Activated CD4-positive, alpha-beta T cell treated with anti-CD3 and anti-CD28 coated beads, Interleukin-2, amount 10 ng/mL, durations not matched to agents 7 days and 5 days (primary cell): ENCODE measurements around the gene TRIOBP. TPM values are rescaled to one million over a fixed set of nuclear protein-coding genes. Genes with fewer than 3 reads are reported as not detected.
"Not testable (repeated sequence)": the region's sequence is repeated elsewhere in the genome, so short reads cannot be mapped to it uniquely, and the experiment has no call there.

Source experiments
- CTCF ChIA-PET: fragments of 350-600 bp; sonication (Branson Sonifier 250); formaldehyde crosslinking; loops from one replicate; lab custom pipeline; 2021; ENCODE audit warnings: antibody characterized with exemption; lab: Charles Lee
- POLR2A ChIA-PET: fragments of 350-600 bp; sonication (Branson Sonifier 250); formaldehyde crosslinking; loops from one replicate; lab custom pipeline; 2021; ENCODE audit warnings: antibody characterized with exemption; lab: Charles Lee
- DNase-seq: peaks from one replicate; pipeline ENCODE4 v3.0.0-alpha.2; 2020
- H3K27ac Mint-ChIP-seq: one replicate; pipeline ENCODE4 v1.8.0; 2021; ENCODE audit warnings: mild to moderate bottlenecking, moderate library complexity, mixed read lengths
- H3K27me3 Mint-ChIP-seq: one replicate; pipeline ENCODE4 v1.8.0; 2021; ENCODE audit warnings: mixed read lengths
- H3K36me3 Mint-ChIP-seq: one replicate; pipeline ENCODE4 v1.8.0; 2021; ENCODE audit warnings: low read depth, mixed read lengths
- H3K4me1 Mint-ChIP-seq: one replicate; pipeline ENCODE4 v1.8.0; 2021; ENCODE audit warnings: mixed read lengths
- H3K4me3 Mint-ChIP-seq: one replicate; pipeline ENCODE4 v1.8.0; 2021; ENCODE audit warnings: mild to moderate bottlenecking, moderate library complexity, mixed read lengths
- H3K9me3 Mint-ChIP-seq: one replicate; pipeline ENCODE4 v1.8.0; 2021; ENCODE audit warnings: mixed read lengths
- total RNA-seq, 2 experiments: library from RNA; stranded (reverse); gene quantifications; one replicate each; pipeline ENCODE4 v1.2.3, GENCODE V29; 2021

The TRIOBP gene
- total RNA-seq, 2 experiments from 2014 or later: 44.1 to 53.5 TPM

GRCh38 chr22:37681556-37682049, 15.2 kb upstream of the TRIOBP start:
- DNase-seq: peak; percentile 82
- H3K27me3 Mint-ChIP-seq: no peaks in the 10 kb centered on the region
- H3K36me3 Mint-ChIP-seq: peaks cover 19% of the 10 kb centered on the region
- H3K4me1 Mint-ChIP-seq: peaks cover 39% of the 10 kb centered on the region
- H3K9me3 Mint-ChIP-seq: no peaks in the 10 kb centered on the region
- H3K4me3 Mint-ChIP-seq: no peak overlapping the region
- ChIA-PET POLR2A (interaction anchor here (1.4 kb wide), 1 partner anchor 39 kb away, joined by 3 read pairs; no protein-coding TSS in a partner anchor), CTCF (interaction anchor here (0.6 to 15.4 kb wide), 23 partner anchors 9 to 210 kb away, joined by 3 to 143 read pairs (median 4); partner anchors contain the start of genes GGA1, PDXP and SH3BP1)
- H3K27ac Mint-ChIP-seq: peak overlapping the region; percentile 78

GRCh38 chr22:37684803-37685615, 11.8 kb upstream of the TRIOBP start:
- H3K27ac Mint-ChIP-seq: peak overlapping the region; percentile 96
- peaks cover 40% of the 10 kb centered on the region for H3K4me1 Mint-ChIP-seq
- no peak for DNase-seq
- peak overlapping the region; percentile 94 for H3K4me3 Mint-ChIP-seq
- no peaks in the 10 kb centered on the region for H3K9me3 Mint-ChIP-seq
- ChIA-PET POLR2A (no interaction called here), CTCF (interaction anchor here (0.7 to 15.4 kb wide), 4 partner anchors 11 to 53 kb away, joined by 3 to 143 read pairs (median 3); partner anchors contain the start of gene SH3BP1)
- H3K36me3 Mint-ChIP-seq: peaks cover 13% of the 10 kb centered on the region
- H3K27me3 Mint-ChIP-seq: no peaks in the 10 kb centered on the region

GRCh38 chr22:37686002-37686982, 10.6 kb upstream of the TRIOBP start, which contains the start of gene NOL12:
NOL12 (plus strand) TSS chr22:37686343; CDS start chr22:37686393, 50 bp downstream.
- H3K9me3 Mint-ChIP-seq: no peaks in the 10 kb centered on the region
- H3K36me3 Mint-ChIP-seq: peaks cover 20% of the 10 kb centered on the region
- POLR2A ChIA-PET: interaction anchor here (0.6 to 0.7 kb wide), 3 partner anchors 9 to 81 kb away, joined by 3 to 4 read pairs (median 4); no protein-coding TSS in a partner anchor
- CTCF ChIA-PET: interaction anchor here (0.6 to 15.4 kb wide), 5 partner anchors 10 to 79 kb away, joined by 3 to 143 read pairs (median 4); partner anchors contain the start of gene SH3BP1
- no peaks in the 10 kb centered on the region for H3K27me3 Mint-ChIP-seq
- H3K4me3 Mint-ChIP-seq: peak within 1 kb of the TSS; percentile 94
- DNase-seq: peak; percentile 80
- peaks cover 31% of the 10 kb centered on the region for H3K4me1 Mint-ChIP-seq
- peak within 1 kb of the TSS; percentile 96 for H3K27ac Mint-ChIP-seq

- ChIA-PET CTCF (interaction anchor here (0.6 to 2.1 kb wide), 3 partner anchors 9 to 1115 kb away, joined by 3 to 5 read pairs (median 3); no protein-coding TSS in a partner anchor), POLR2A (no interaction called here)
- Mint-ChIP-seq H3K36me3 (peaks cover 39% of the 10 kb centered on the region), H3K27ac (no peak overlapping the region), H3K4me3 (no peak overlapping the region), H3K4me1 (peaks cover 25% of the 10 kb centered on the region), H3K27me3 (no peaks in the 10 kb centered on the region), H3K9me3 (no peaks in the 10 kb centered on the region)
- no peak for DNase-seq
Measured at GRCh38 chr22:37690407-37690806, 6.4 kb upstream of the TRIOBP start.

GRCh38 chr22:37690901-37691504, 5.8 kb upstream of the TRIOBP start:
- Mint-ChIP-seq H3K27ac (no peak overlapping the region), H3K4me3 (no peak overlapping the region), H3K27me3 (no peaks in the 10 kb centered on the region), H3K9me3 (no peaks in the 10 kb centered on the region), H3K4me1 (peaks cover 28% of the 10 kb centered on the region), H3K36me3 (peaks cover 42% of the 10 kb centered on the region)
- ChIA-PET POLR2A (no interaction called here), CTCF (interaction anchor here (1.3 to 2.1 kb wide), 2 partner anchors 10 to 48 kb away, joined by 3 to 5 read pairs; no protein-coding TSS in a partner anchor)
- no peak for DNase-seq

- peaks cover 38% of the 10 kb centered on the region for H3K36me3 Mint-ChIP-seq
- H3K4me3 Mint-ChIP-seq: no peak overlapping the region
- ChIA-PET CTCF (interaction anchor here (1.6 to 2.1 kb wide), 2 partner anchors 16 to 50 kb away, joined by 4 to 9 read pairs; no protein-coding TSS in a partner anchor), POLR2A (no interaction called here)
- H3K27ac Mint-ChIP-seq: no peak overlapping the region
- H3K4me1 Mint-ChIP-seq: peaks cover 25% of the 10 kb centered on the region
- DNase-seq: no peak
- no peaks in the 10 kb centered on the region for H3K9me3 Mint-ChIP-seq
- no peaks in the 10 kb centered on the region for H3K27me3 Mint-ChIP-seq
Measured at GRCh38 chr22:37692627-37693285, 4.1 kb upstream of the TRIOBP start.

- peaks cover 30% of the 10 kb centered on the region for H3K36me3 Mint-ChIP-seq
Measured at GRCh38 chr22:37694131-37694530, 2.7 kb upstream of the TRIOBP start.

GRCh38 chr22:37696260-37696656, 590 bp upstream of the TRIOBP start:
- H3K27ac Mint-ChIP-seq: peak overlapping the region; percentile 36
- CTCF ChIA-PET: interaction anchor here (0.9 to 2.5 kb wide), 5 partner anchors 11 to 74 kb away, joined by 3 to 10 read pairs (median 3); no protein-coding TSS in a partner anchor
- DNase-seq, H3K27me3 Mint-ChIP-seq, POLR2A ChIA-PET, H3K9me3 Mint-ChIP-seq: not testable (repeated sequence)
- H3K36me3 Mint-ChIP-seq: peaks cover 21% of the 10 kb centered on the region
- peaks cover 17% of the 10 kb centered on the region for H3K4me1 Mint-ChIP-seq
- peak overlapping the region; percentile 62 for H3K4me3 Mint-ChIP-seq

More at GRCh38 chr22:37694131-37694530, 2.7 kb upstream of the TRIOBP start:
- H3K27ac Mint-ChIP-seq, POLR2A ChIA-PET, DNase-seq, H3K4me3 Mint-ChIP-seq, H3K27me3 Mint-ChIP-seq, H3K9me3 Mint-ChIP-seq: not testable (repeated sequence)
- H3K4me1 Mint-ChIP-seq: peaks cover 17% of the 10 kb centered on the region
- CTCF ChIA-PET: interaction anchor here (0.7 to 2.1 kb wide), 4 partner anchors 13 to 1730 kb away, joined by 4 to 10 read pairs (median 8); no protein-coding TSS in a partner anchor

GRCh38 chr22:37697538-37697835, 639 bp downstream of the TRIOBP start:
- H3K27ac Mint-ChIP-seq: no peak overlapping the region
- H3K4me3 Mint-ChIP-seq: no peak overlapping the region
- DNase-seq: no peak
- CTCF ChIA-PET: interaction anchor here (0.9 to 2.5 kb wide), 4 partner anchors 9 to 54 kb away, joined by 3 to 10 read pairs (median 4); no protein-coding TSS in a partner anchor
- H3K36me3 Mint-ChIP-seq: peaks cover 13% of the 10 kb centered on the region
- POLR2A ChIA-PET: no interaction called here
- H3K9me3 Mint-ChIP-seq: no peaks in the 10 kb centered on the region
- H3K27me3 Mint-ChIP-seq: no peaks in the 10 kb centered on the region
- H3K4me1 Mint-ChIP-seq: peaks cover 17% of the 10 kb centered on the region

GRCh38 chr22:37701141-37701786, 4.4 kb downstream of the TRIOBP start:
- Mint-ChIP-seq H3K4me3 (no peak overlapping the region), H3K27ac (no peak overlapping the region), H3K4me1 (peaks cover 8% of the 10 kb centered on the region), H3K27me3 (no peaks in the 10 kb centered on the region), H3K36me3 (no peaks in the 10 kb centered on the region), H3K9me3 (no peaks in the 10 kb centered on the region)
- ChIA-PET POLR2A (no interaction called here), CTCF (interaction anchor here (1.0 kb wide), 1 partner anchor 20 kb away, joined by 4 read pairs; no protein-coding TSS in a partner anchor)
- DNase-seq: no peak

- CTCF ChIA-PET: interaction anchor here (1.0 to 1.6 kb wide), 2 partner anchors 11 to 66 kb away, joined by 3 read pairs; no protein-coding TSS in a partner anchor
- no peaks in the 10 kb centered on the region for H3K9me3 Mint-ChIP-seq
- no peak overlapping the region for H3K27ac Mint-ChIP-seq
- no peaks in the 10 kb centered on the region for H3K27me3 Mint-ChIP-seq
- H3K4me1 Mint-ChIP-seq: no peaks in the 10 kb centered on the region
- POLR2A ChIA-PET: no interaction called here
- no peaks in the 10 kb centered on the region for H3K36me3 Mint-ChIP-seq
- DNase-seq: no peak
- no peak overlapping the region for H3K4me3 Mint-ChIP-seq
Measured at GRCh38 chr22:37703906-37704305, 7.1 kb downstream of the TRIOBP start.
